ENCODE data around the gene INSYN1.

DNA sequence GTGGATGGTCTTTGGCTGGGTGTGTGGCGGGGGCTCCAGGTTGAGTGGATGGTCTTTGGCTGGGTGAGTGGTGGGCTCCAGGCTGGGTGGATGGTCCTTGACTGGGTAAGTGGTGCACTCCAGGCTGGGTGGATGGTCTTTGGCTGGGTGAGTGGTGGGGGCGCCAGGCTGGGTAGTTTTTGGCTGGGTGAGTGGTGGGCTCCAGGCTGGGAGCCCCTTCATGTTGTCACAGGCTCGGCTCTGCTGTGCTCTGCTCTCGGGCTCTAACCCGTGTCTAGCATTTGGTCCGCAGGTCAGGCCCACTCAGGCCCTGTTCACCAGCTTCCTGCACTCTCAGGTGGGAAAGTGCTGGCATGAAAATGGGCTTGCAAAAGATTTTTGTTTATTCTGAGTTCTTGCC is 43.9 kb downstream of the INSYN1 start:
- TF ChIP-seq EZH2 (IDR thresholded peaks at IDR 0.05; ENCODE audit: insufficient read depth, poor library complexity, severe bottlenecking) (no peak), EZH2phosphoT487 (IDR thresholded peaks at IDR 0.05; ENCODE audit: insufficient read depth, low read depth) (no peak)
